GM21390 (cell line): Measurements from ENCODE around the gene CNTN3.

Experiments
- ATAC-seq: cut with Tn5 transposase; IDR thresholded peaks from one replicate; pipeline ENCODE4 v1.9.1; 2021; ENCODE audit not compliant: unreplicated experiment

CNTN3 gene

GRCh38 chr3:74611206-74611605 lies 3.3 kb downstream of the CNTN3 start:
- ATAC-seq: no peak

DNA sequence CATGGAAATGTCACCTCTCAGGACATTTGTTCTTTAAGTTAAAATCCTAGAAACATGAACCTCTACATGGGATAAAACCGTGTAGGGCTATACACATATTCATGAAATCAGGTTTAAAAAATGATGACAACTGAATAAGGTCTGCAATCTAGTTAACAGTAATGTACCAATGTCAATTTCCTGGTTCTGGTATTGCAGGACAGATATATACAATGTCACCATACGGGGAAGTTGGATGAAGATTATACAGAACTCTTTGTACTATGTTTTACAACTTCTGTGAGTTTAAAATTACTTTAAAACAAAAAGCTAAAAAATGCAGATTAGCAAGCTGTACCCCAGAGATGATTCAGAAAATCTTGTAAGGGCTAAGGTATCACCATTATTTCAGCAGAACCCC lies 6.7 kb downstream of the CNTN3 start:
- no peak for ATAC-seq

GRCh38 chr3:74606996-74607395 lies 7.5 kb downstream of the CNTN3 start:
- no peak for ATAC-seq

DNA sequence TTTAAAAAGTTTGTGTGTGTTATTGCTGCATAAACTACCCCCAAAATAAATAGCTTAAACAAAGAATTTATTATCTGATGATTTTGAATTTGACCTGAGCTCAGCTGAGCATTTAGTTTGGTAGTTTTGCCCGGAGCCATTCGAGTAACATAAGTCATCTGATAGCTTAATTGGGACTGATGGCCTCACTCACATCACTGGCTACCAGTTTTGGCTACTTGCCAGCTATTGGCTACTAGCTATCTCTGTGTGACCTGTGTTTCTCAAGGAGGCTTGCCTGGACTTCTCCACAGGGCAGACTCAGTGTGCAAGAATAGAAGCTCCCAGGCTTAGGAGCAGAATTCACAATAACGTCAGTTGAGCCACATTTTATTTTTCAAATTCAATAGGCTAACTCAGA lies 9.0 kb downstream of the CNTN3 start:
- no peak for ATAC-seq

DNA sequence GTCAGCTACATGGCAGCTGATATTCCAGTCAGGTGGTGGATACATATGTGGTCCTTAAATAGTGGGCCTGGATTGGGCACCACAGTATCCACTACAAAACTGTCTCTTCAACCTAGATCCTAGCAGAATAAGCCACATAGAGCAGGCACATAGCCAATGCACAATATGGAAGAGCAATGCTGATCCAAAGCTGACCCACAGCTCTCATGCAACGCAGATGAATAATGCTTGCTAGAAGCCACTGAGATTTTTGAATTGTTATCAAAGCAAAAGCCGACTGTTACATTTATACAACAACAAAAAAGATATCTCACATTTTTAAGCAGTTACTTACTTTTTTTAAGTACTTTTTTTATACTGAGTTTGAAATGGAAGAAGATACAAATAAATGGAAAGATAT lies 11.2 kb downstream of the CNTN3 start:
- no peak for ATAC-seq

GRCh38 chr3:74602471-74602870 lies 12.0 kb downstream of the CNTN3 start:
- ATAC-seq: no peak

DNA sequence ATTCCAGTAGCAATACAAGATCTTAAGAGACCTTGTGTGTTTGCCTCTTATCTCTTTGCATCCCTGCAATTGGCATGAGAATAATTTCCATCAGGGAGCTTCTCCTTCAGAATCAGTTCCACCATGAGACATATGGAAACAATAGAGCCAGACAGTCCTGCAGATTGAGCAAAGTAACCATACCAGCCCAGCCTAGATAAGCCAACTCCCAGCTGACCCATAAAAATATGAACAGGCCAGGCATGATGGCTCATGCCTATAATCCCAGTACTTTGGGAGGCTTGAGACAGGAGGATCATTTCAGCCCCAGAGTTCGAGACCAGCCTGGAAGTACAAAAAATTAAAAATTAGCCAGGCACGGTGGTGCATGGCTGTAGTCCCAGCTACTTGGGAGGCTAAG lies 12.7 kb downstream of the CNTN3 start:
- no peak for ATAC-seq

- no peak for ATAC-seq
Measured at GRCh38 chr3:74599564-74599963, 14.9 kb downstream of the CNTN3 start.

DNA sequence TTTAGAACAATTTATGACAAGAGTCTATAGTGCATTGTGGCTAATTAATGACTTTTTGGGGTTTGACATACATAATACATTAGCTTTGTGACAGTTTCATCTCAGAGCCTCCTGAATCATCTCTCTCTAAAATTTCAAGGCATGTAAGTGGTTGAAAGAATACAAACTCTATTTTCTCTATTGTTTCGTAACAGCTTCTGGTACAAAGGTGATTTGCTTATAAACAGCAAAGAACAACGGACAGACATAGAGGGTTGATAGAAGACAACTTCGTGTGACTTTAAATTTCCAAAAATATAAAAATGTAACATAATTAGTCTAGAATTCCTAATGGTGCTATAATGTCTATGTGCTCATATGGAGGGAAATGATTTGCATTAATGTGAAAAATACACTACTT lies 21.3 kb downstream of the CNTN3 start:
- no peak for ATAC-seq

GRCh38 chr3:74592359-74592758 lies 22.1 kb downstream of the CNTN3 start:
- no peak for ATAC-seq

GRCh38 chr3:74591946-74592345 lies 22.5 kb downstream of the CNTN3 start:
- no peak for ATAC-seq

DNA sequence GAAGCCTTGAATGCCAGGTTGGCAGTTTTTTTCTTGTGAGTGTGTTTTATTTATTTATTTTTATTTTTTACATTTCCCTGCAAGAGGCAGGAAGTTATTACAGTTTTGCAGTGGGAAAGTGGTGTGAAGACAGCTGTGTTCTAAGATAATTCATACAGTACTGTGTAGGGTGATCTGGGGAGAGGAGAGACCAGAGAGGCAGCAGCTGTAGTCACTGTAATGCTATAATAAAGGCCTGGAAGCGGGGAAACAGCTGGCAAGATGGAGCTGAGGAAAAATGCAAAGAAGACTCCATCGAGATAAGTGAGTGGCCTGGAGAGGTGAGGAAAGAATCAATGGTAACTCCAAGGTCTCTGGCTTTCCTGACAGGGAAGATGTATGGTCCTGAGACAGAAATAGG lies 23.1 kb downstream of the CNTN3 start:
- no peak for ATAC-seq

DNA sequence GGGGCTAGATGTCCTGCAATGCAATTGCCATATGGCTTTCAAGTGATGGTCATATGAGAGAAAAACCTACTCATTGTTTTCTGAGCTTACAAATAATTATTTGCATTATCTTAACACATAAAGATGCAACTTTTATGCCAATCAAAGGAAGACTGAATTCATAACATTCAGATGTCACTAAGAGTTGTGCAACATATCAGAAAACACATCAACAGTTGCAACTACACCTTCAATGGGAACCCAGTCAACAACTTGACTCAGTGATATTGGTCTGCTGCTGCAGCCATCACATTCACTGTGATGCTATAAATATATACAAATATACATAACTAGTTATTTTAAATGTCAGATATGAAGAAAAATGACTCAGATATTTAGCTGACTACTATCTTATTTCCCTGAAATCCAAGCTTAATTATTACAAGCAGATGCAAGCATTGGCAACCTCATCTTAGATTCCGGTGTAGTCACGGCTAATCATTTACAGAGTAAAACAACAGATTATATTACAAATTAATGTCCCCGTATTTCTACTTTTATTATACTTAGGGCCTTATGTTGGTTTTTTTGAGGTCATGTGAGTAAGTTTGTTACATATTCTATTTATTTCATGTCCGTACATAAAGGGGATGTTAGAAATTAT lies 23.7 kb downstream of the CNTN3 start:
- ATAC-seq: no peak

DNA sequence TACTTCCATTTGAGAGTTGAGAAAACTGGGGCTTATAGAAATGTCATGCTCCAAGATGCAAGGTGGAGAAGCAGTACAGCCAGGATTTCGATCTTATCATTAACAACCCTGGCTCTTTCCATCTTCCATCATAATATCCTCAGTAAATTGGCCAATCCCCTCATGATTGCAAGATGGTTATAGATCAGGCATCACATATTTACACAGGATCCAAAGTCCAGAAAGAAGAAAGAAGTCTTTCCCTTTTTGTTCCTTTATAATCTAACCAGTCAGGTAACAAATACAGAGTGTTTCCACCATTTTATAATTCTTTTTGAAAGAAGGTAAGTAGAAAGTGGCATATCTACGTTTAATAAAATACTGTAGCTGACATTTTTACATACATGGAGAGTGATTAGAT lies 29.7 kb downstream of the CNTN3 start:
- no peak for ATAC-seq

DNA sequence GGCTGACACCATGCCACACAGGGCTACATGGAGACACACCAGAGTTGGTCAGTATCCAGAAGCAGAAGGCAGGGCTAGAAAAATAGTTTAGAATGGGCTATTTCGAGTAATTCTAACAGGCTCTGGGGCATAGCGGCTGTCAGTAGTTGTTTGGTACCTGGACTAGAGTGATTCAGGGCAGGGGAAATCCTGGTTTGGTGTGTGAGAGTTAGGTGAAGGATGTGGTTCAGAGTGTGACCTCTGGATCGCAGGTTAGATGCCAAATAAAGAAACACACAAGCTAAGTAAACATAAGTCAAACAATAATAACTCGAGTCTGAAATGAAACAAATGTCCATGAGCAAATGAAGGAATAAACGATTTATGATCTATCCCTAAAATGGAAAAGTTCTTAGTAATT lies 31.5 kb downstream of the CNTN3 start:
- ATAC-seq: no peak

DNA sequence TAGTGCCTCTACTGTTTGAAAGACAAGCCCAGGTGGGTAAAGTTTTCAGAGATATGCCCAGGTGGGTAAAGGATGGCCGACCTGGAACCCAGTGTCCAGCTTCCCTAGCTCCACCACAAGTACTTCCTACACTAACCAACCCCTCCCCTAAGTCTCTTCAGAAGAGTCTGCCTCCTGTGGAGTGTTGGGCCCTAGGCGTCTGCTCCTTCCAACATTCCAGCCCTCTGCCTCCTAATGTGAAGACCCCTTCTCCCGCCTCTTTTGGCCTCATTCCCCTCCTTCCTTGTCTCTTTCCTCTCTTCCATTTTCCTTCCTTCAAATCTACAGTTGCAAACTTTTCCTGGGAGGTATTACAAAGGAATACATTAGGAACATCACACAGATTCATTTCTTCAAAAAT lies 38.6 kb downstream of the CNTN3 start:
- ATAC-seq: no peak

DNA sequence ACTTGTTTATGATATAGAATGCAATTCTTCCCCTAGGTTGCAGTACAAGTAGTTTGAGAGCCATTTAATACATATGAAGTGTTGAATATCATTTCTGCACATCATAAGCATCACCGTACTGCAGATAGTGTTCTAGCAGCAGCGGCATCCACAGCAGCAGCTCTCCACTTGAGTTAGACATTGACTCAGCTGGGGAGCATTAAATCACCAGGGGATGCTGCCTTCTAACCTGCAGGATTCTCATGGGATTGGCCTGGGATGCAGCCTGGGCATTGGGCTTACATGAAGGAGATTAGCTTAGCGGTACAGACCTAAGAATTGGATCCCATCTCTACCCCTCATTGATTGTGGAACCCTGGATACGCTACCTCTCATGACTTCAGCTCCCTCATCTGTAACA lies 43.3 kb downstream of the CNTN3 start:
- ATAC-seq: no peak
